CMK (cell line): ENCODE data around the gene PCK1.

Experiments
- DNase-seq: peaks from one replicate; pipeline ENCODE4 v3.0.0-alpha.2; 2010; ENCODE audit warnings: low read depth

Gene PCK1

GRCh38 chr20:57608516-57608915, 47.6 kb downstream of the PCK1 start:
- DNase-seq, result no peak

GRCh38 chr20:57609086-57609841, 48.4 kb downstream of the PCK1 start:
- DNase-seq, result no peak

- no peak for DNase-seq
These were observed 48.9 kb downstream of the PCK1 start for GRCh38 chr20:57609842-57610167.

- DNase-seq, result no peak
These were observed 49.5 kb downstream of the PCK1 start for GRCh38 chr20:57610261-57610952.

- DNase-seq, result no peak
These were observed 50.8 kb downstream of the PCK1 start for GRCh38 chr20:57611586-57612311.

GRCh38 chr20:57612436-57612835, 51.5 kb downstream of the PCK1 start:
- no peak for DNase-seq

- no peak for DNase-seq
These were observed 52.0 kb downstream of the PCK1 start for GRCh38 chr20:57612916-57613315.

GRCh38 chr20:57613481-57613921, 52.6 kb downstream of the PCK1 start:
- DNase-seq, result no peak

- no peak for DNase-seq
These were observed 53.9 kb downstream of the PCK1 start for GRCh38 chr20:57614490-57615444.

- DNase-seq, result no peak
These were observed 54.5 kb downstream of the PCK1 start for GRCh38 chr20:57615445-57615811.

GRCh38 chr20:57616143-57616951, 55.4 kb downstream of the PCK1 start:
- DNase-seq, result no peak

GRCh38 chr20:57617079-57617795, 56.3 kb downstream of the PCK1 start:
- DNase-seq, result no peak
